ENCODE data around the gene LGALS1. TPM values are rescaled to one million over a fixed set of nuclear protein-coding genes. Genes with fewer than 3 reads are reported as not detected.

Gene LGALS1
- total RNA-seq, 1 experiment from 2014 or later = 3.2 TPM

DNA sequence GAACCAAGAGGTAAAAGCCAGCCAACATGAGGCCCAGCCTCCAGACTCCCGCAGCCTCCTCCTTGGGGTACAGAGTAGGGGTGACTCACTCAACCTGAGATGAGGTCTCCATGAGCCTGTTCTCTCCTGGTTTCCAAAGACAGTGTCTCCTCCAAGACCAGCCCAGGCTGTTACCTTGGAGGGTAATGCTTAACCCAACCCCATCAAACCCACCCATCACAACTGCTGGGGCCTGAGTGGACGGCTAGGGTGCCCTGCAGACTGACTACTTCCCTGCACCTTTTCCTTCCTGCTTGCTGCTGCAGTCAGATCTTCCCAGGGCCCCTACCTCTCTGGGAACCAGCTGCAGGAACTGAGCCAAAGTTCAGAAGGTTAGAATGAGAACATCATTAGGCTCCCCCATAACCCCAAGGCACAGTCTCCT, 5.6 kb downstream of the LGALS1 start:
- H3K36me3 ChIP-seq (ENCODE audit: control insufficient read depth, insufficient read depth, low read length) = no peaks in the 10 kb centered on the region
- no peak for TF ChIP-seq CTCF (IDR thresholded peaks at IDR 0.05; ENCODE audit: insufficient read depth in 1 of 2, low read depth in 1 of 2, low read length in 1 of 2, severe bottlenecking in 1 of 2, unreplicated experiment in 1 of 2)
- peaks cover 7% of the 10 kb centered on the region for H3K4me1 Mint-ChIP-seq (ENCODE audit: low read depth, unreplicated experiment)
- H3K27ac Mint-ChIP-seq (ENCODE audit: unreplicated experiment) = peak overlapping the region; percentile 62
- peaks cover 9% of the 10 kb centered on the region for H3K36me3 Mint-ChIP-seq (ENCODE audit: insufficient read depth, unreplicated experiment)
- intact Hi-C loops (cut with micrococcal nuclease; ENCODE audit: unreplicated experiment) = loop anchor here (1.0 to 10.0 kb wide), 3 partner anchors 38 to 144 kb away; partner anchors contain the start of gene GGA1
- peaks cover 21% of the 10 kb centered on the region; the same call in 1 of the 2 replicates for H3K4me1 ChIP-seq
- H3K4me3 Mint-ChIP-seq (ENCODE audit: unreplicated experiment) = no peak overlapping the region
- H3K27me3 ChIP-seq (replicated peaks; ENCODE audit: control insufficient read depth, insufficient read depth, low read length) = no peaks in the 10 kb centered on the region
- ChIA-PET CTCF (interaction anchor here (0.6 to 2.0 kb wide), 10 partner anchors 13 to 131 kb away, joined by 3 to 43 read pairs (median 6); partner anchors contain the start of genes LGALS2 and PDXP), POLR2A (interaction anchor here (1.2 kb wide), 1 partner anchor 38 kb away, joined by 3 read pairs; no protein-coding TSS in a partner anchor)
- no peak overlapping the region for H3K4me3 ChIP-seq (ENCODE audit: low read depth, low read length)
- H3K27me3 Mint-ChIP-seq (ENCODE audit: insufficient read depth, unreplicated experiment) = no peaks in the 10 kb centered on the region
- H3K9me3 Mint-ChIP-seq (ENCODE audit: unreplicated experiment) = no peaks in the 10 kb centered on the region
- no peaks in the 10 kb centered on the region for H3K9me3 ChIP-seq
- BruUV-seq (replicated peaks) = no TSS peak
- DNase-seq = no peak

- Histone ChIP-seq H3K9me3 (no peaks in the 10 kb centered on the region), H3K27me3 (replicated peaks; ENCODE audit: control insufficient read depth, insufficient read depth, low read length) (no peaks in the 10 kb centered on the region; the same call in 1 of the 2 replicates), H3K4me3 (ENCODE audit: low read depth, low read length) (no peak overlapping the region), H3K36me3 (ENCODE audit: control insufficient read depth, insufficient read depth, low read length) (no peaks in the 10 kb centered on the region), H3K4me1 (peaks cover 16% of the 10 kb centered on the region; the same call in 1 of the 2 replicates)
- POLR2A ChIA-PET = interaction anchor here (0.6 to 1.2 kb wide), 2 partner anchors 39 to 73 kb away, joined by 3 read pairs; partner anchors contain the start of gene GGA1
- Mint-ChIP-seq H3K36me3 (ENCODE audit: insufficient read depth, unreplicated experiment) (peaks cover 15% of the 10 kb centered on the region), H3K4me3 (ENCODE audit: unreplicated experiment) (no peak overlapping the region), H3K27me3 (ENCODE audit: insufficient read depth, unreplicated experiment) (no peaks in the 10 kb centered on the region), H3K27ac (ENCODE audit: unreplicated experiment) (peak overlapping the region; percentile 62), H3K4me1 (ENCODE audit: low read depth, unreplicated experiment) (peaks cover 3% of the 10 kb centered on the region), H3K9me3 (ENCODE audit: unreplicated experiment) (no peaks in the 10 kb centered on the region)
- CTCF ChIA-PET = interaction anchor here (0.6 to 2.0 kb wide), 10 partner anchors 14 to 132 kb away, joined by 3 to 43 read pairs (median 6); partner anchors contain the start of genes LGALS2 and PDXP
- no TSS peak for BruUV-seq (replicated peaks)
- TF ChIP-seq CTCF (IDR thresholded peaks at IDR 0.05; ENCODE audit: insufficient read depth in 1 of 2, low read depth in 1 of 2, low read length in 1 of 2, severe bottlenecking in 1 of 2, unreplicated experiment in 1 of 2) = peak; percentile 81 to 82
- intact Hi-C loops (cut with micrococcal nuclease; ENCODE audit: unreplicated experiment) = loop anchor here (1.0 to 10.0 kb wide), 3 partner anchors 38 to 144 kb away; partner anchors contain the start of gene GGA1
- DNase-seq = peak; percentile 81 to 84
Observed at GRCh38 chr22:37681556-37682049, 6.2 kb downstream of the LGALS1 start.

GRCh38 chr22:37684803-37685615, 9.6 kb downstream of the LGALS1 start:
- intact Hi-C loops (cut with micrococcal nuclease; ENCODE audit: unreplicated experiment) = loop anchor here (5.0 to 10.0 kb wide), 2 partner anchors 80 to 148 kb away; partner anchors contain the start of gene GGA1
- no peaks in the 10 kb centered on the region for H3K4me1 Mint-ChIP-seq (ENCODE audit: low read depth, unreplicated experiment)
- no peak overlapping the region for H3K4me3 ChIP-seq (ENCODE audit: low read depth, low read length)
- H3K9me3 ChIP-seq = no peaks in the 10 kb centered on the region
- peak overlapping the region; percentile 99 for H3K4me3 Mint-ChIP-seq (ENCODE audit: unreplicated experiment)
- peaks cover 22% of the 10 kb centered on the region for H3K36me3 Mint-ChIP-seq (ENCODE audit: insufficient read depth, unreplicated experiment)
- peak overlapping the region; percentile 95 for H3K27ac Mint-ChIP-seq (ENCODE audit: unreplicated experiment)
- TF ChIP-seq CTCF (IDR thresholded peaks at IDR 0.05; ENCODE audit: insufficient read depth in 1 of 2, low read depth in 1 of 2, low read length in 1 of 2, severe bottlenecking in 1 of 2, unreplicated experiment in 1 of 2) = no peak
- CTCF ChIA-PET = interaction anchor here (0.7 to 1.5 kb wide), 6 partner anchors 26 to 139 kb away, joined by 3 to 8 read pairs (median 5); partner anchors contain the start of genes LGALS2 and PDXP
- H3K36me3 ChIP-seq (ENCODE audit: control insufficient read depth, insufficient read depth, low read length) = peaks cover 4% of the 10 kb centered on the region; the same call in 1 of the 2 replicates
- peak; percentile 29 to 53 for DNase-seq
- H3K4me1 ChIP-seq = peaks cover 16% of the 10 kb centered on the region; the same call in 1 of the 2 replicates
- H3K27me3 ChIP-seq (replicated peaks; ENCODE audit: control insufficient read depth, insufficient read depth, low read length) = no peaks in the 10 kb centered on the region; the same call in 1 of the 2 replicates
- no peaks in the 10 kb centered on the region for H3K27me3 Mint-ChIP-seq (ENCODE audit: insufficient read depth, unreplicated experiment)
- POLR2A ChIA-PET = interaction anchor here (0.6 to 1.0 kb wide), 4 partner anchors 42 to 122 kb away, joined by 4 to 10 read pairs (median 8); partner anchors contain the start of gene GCAT
- no TSS peak for BruUV-seq (replicated peaks)
- H3K9me3 Mint-ChIP-seq (ENCODE audit: unreplicated experiment) = no peaks in the 10 kb centered on the region

Measured in Caco-2 (cell line).